Stimulated activated effector memory CD8-positive, alpha-beta T cell treated with anti-CD3 and anti-CD28 coated beads, Interleukin-12 subunit alpha, Interleukin-12 subunit beta, amount 100 ng/mL, for 72 hours (primary cell): ENCODE results near the gene HSF4.

Experiments
- ATAC-seq: fragments of 150-1000 bp; cut with Tn5 transposase; 2 replicates; pipeline ENCODE4 v1.10.0; 2021
- DNase-seq, 2 donors: peaks; one replicate each; pipeline ENCODE4 v3.0.0; 2021 to 2022; ENCODE audit warnings: low spot score in 2 of 2
- H3K27ac Mint-ChIP-seq: one replicate; pipeline ENCODE4 v1.8.0; 2022; ENCODE audit warnings: mild to moderate bottlenecking, mixed read lengths
- H3K36me3 Mint-ChIP-seq: one replicate; pipeline ENCODE4 v1.8.0; 2022; ENCODE audit warnings: mild to moderate bottlenecking, mixed read lengths
- H3K4me1 Mint-ChIP-seq: one replicate; pipeline ENCODE4 v1.8.0; 2022; ENCODE audit warnings: mixed read lengths
- H3K4me3 Mint-ChIP-seq: one replicate; pipeline ENCODE4 v1.8.0; 2022; ENCODE audit warnings: mild to moderate bottlenecking, mixed read lengths
- H3K9me3 Mint-ChIP-seq: one replicate; pipeline ENCODE4 v1.8.0; 2022; ENCODE audit warnings: mixed read lengths

HSF4 gene

GRCh38 chr16:67183627-67184452 lies 19.3 kb downstream of the HSF4 start, which contains the start of gene MATCAP1:
Gene MATCAP1 (minus strand): TSS chr16:67183963. CDS start chr16:67180610, 3,353 bp downstream.
- Mint-ChIP-seq H3K36me3 (peaks cover 17% of the 10 kb centered on the region), H3K4me1 (peaks cover 24% of the 10 kb centered on the region), H3K9me3 (no peaks in the 10 kb centered on the region), H3K4me3 (no peak within 1 kb of the TSS), H3K27ac (no peak within 1 kb of the TSS)
- ATAC-seq (peak; percentile 94), DNase-seq (peak; percentile 91 to 97)

- H3K4me3 Mint-ChIP-seq = no peak overlapping the region
- H3K9me3 Mint-ChIP-seq = no peaks in the 10 kb centered on the region
- peaks cover 17% of the 10 kb centered on the region for H3K4me1 Mint-ChIP-seq
- peak; percentile 3 for ATAC-seq
- H3K36me3 Mint-ChIP-seq = peaks cover 11% of the 10 kb centered on the region
- no peak for DNase-seq
- no peak overlapping the region for H3K27ac Mint-ChIP-seq
These were observed 20.0 kb downstream of the HSF4 start for GRCh38 chr16:67184453-67184994.

- H3K27ac Mint-ChIP-seq = peak overlapping the region; percentile 52
- ATAC-seq = peak; percentile 46
- peak; percentile 89 to 95 for DNase-seq
- H3K9me3 Mint-ChIP-seq = no peaks in the 10 kb centered on the region
- H3K36me3 Mint-ChIP-seq = peaks cover 7% of the 10 kb centered on the region
- H3K4me3 Mint-ChIP-seq = no peak overlapping the region
- H3K4me1 Mint-ChIP-seq = peaks cover 15% of the 10 kb centered on the region
These were observed 20.6 kb downstream of the HSF4 start for GRCh38 chr16:67184995-67185650.

GRCh38 chr16:67185651-67186134 lies 21.1 kb downstream of the HSF4 start:
- peaks cover 15% of the 10 kb centered on the region for H3K4me1 Mint-ChIP-seq
- peaks cover 7% of the 10 kb centered on the region for H3K36me3 Mint-ChIP-seq
- H3K27ac Mint-ChIP-seq = peak overlapping the region; percentile 52
- no peak for ATAC-seq
- DNase-seq = no peak
- H3K9me3 Mint-ChIP-seq = no peaks in the 10 kb centered on the region
- no peak overlapping the region for H3K4me3 Mint-ChIP-seq

GRCh38 chr16:67186550-67186950 lies 22.0 kb downstream of the HSF4 start:
- Mint-ChIP-seq H3K27ac (no peak overlapping the region), H3K4me3 (no peak overlapping the region), H3K9me3 (no peaks in the 10 kb centered on the region), H3K36me3 (peaks cover 7% of the 10 kb centered on the region), H3K4me1 (peaks cover 20% of the 10 kb centered on the region)
- DNase-seq (no peak), ATAC-seq (no peak)

GRCh38 chr16:67187175-67187890 lies 22.8 kb downstream of the HSF4 start:
- Mint-ChIP-seq H3K36me3 (peaks cover 7% of the 10 kb centered on the region), H3K4me3 (no peak overlapping the region), H3K27ac (no peak overlapping the region), H3K4me1 (peaks cover 24% of the 10 kb centered on the region), H3K9me3 (no peaks in the 10 kb centered on the region)
- ATAC-seq = no peak
- no peak for DNase-seq

GRCh38 chr16:67188323-67188722 lies 23.8 kb downstream of the HSF4 start:
- ATAC-seq (no peak), DNase-seq (no peak)
- Mint-ChIP-seq H3K36me3 (peaks cover 12% of the 10 kb centered on the region), H3K4me3 (no peak overlapping the region), H3K27ac (no peak overlapping the region), H3K9me3 (no peaks in the 10 kb centered on the region), H3K4me1 (peaks cover 32% of the 10 kb centered on the region)

GRCh38 chr16:67188798-67189197 lies 24.3 kb downstream of the HSF4 start:
- H3K4me3 Mint-ChIP-seq = no peak overlapping the region
- no peak overlapping the region for H3K27ac Mint-ChIP-seq
- H3K4me1 Mint-ChIP-seq = peaks cover 37% of the 10 kb centered on the region
- DNase-seq (no peak), ATAC-seq (no peak)
- peaks cover 17% of the 10 kb centered on the region for H3K36me3 Mint-ChIP-seq
- no peaks in the 10 kb centered on the region for H3K9me3 Mint-ChIP-seq

- Mint-ChIP-seq H3K27ac (peak within 1 kb of the TSS; percentile 86), H3K4me3 (peak within 1 kb of the TSS; percentile 88), H3K9me3 (no peaks in the 10 kb centered on the region), H3K4me1 (peaks cover 40% of the 10 kb centered on the region), H3K36me3 (peaks cover 27% of the 10 kb centered on the region)
- DNase-seq (no peak), ATAC-seq (no peak)
These were observed 25.5 kb downstream of the HSF4 start, which contains the start of gene EXOC3L1 for GRCh38 chr16:67190041-67190440. Gene EXOC3L1 (minus strand): TSS chr16:67190136. CDS start chr16:67189676, 460 bp downstream.

- no peak for DNase-seq
- Mint-ChIP-seq H3K9me3 (no peaks in the 10 kb centered on the region), H3K4me1 (peaks cover 38% of the 10 kb centered on the region), H3K36me3 (peaks cover 29% of the 10 kb centered on the region), H3K4me3 (peak overlapping the region; percentile 88), H3K27ac (peak overlapping the region; percentile 86)
- ATAC-seq = no peak
These were observed 26.2 kb downstream of the HSF4 start for GRCh38 chr16:67190448-67191399.

GRCh38 chr16:67191411-67191994 lies 27.0 kb downstream of the HSF4 start:
- peak overlapping the region; percentile 86 for H3K27ac Mint-ChIP-seq
- peaks cover 37% of the 10 kb centered on the region for H3K36me3 Mint-ChIP-seq
- H3K4me1 Mint-ChIP-seq = peaks cover 45% of the 10 kb centered on the region
- peak overlapping the region; percentile 88 for H3K4me3 Mint-ChIP-seq
- DNase-seq (no peak), ATAC-seq (no peak)
- H3K9me3 Mint-ChIP-seq = no peaks in the 10 kb centered on the region

- Mint-ChIP-seq H3K36me3 (peaks cover 44% of the 10 kb centered on the region), H3K4me3 (peak within 1 kb of the TSS; percentile 88), H3K9me3 (no peaks in the 10 kb centered on the region), H3K4me1 (peaks cover 51% of the 10 kb centered on the region), H3K27ac (peak within 1 kb of the TSS; percentile 86)
- ATAC-seq (peak; percentile 98), DNase-seq (peak; percentile 85 to 93)
These were observed 27.6 kb downstream of the HSF4 start, which contains the start of gene E2F4 for GRCh38 chr16:67191995-67192681. Gene E2F4 (plus strand): TSS chr16:67192155. CDS start chr16:67192228, 73 bp downstream.

GRCh38 chr16:67192781-67193361 lies 28.3 kb downstream of the HSF4 start:
- DNase-seq (no peak), ATAC-seq (peak; percentile 6)
- Mint-ChIP-seq H3K9me3 (no peaks in the 10 kb centered on the region), H3K4me1 (peaks cover 51% of the 10 kb centered on the region), H3K27ac (peak overlapping the region; percentile 86), H3K4me3 (peak overlapping the region; percentile 88), H3K36me3 (peaks cover 51% of the 10 kb centered on the region)
